Measurements from ENCODE around the gene DSP.

Gene DSP

GRCh38 chr6:7590918-7591302, 49.4 kb downstream of the DSP start:
- DNase-seq (ENCODE audit: insufficient read length, low spot score): no peak
- no peak for FAIRE-seq

- DNase-seq (ENCODE audit: insufficient read length, low spot score) (no peak), FAIRE-seq (peak; percentile 16)
Measured at GRCh38 chr6:7591770-7592169, 50.3 kb downstream of the DSP start.

- FAIRE-seq: no peak
- DNase-seq (ENCODE audit: insufficient read length, low spot score): no peak
Measured at GRCh38 chr6:7593229-7593628, 51.8 kb downstream of the DSP start.

GRCh38 chr6:7594579-7595125, 53.2 kb downstream of the DSP start:
- FAIRE-seq (no peak), DNase-seq (ENCODE audit: insufficient read length, low spot score) (no peak)

- FAIRE-seq: no peak
- DNase-seq (ENCODE audit: insufficient read length, low spot score): no peak
Measured at GRCh38 chr6:7604003-7604402, 62.5 kb downstream of the DSP start.

GRCh38 chr6:7604506-7604905, 63.0 kb downstream of the DSP start:
- FAIRE-seq: no peak
- DNase-seq (ENCODE audit: insufficient read length, low spot score): no peak

- FAIRE-seq (no peak), DNase-seq (ENCODE audit: insufficient read length, low spot score) (peak; percentile 51)
Measured at GRCh38 chr6:7615611-7616383, 74.3 kb downstream of the DSP start.

- DNase-seq (ENCODE audit: insufficient read length, low spot score) (peak; percentile 64), FAIRE-seq (no peak)
Measured at GRCh38 chr6:7617801-7618764, 76.6 kb downstream of the DSP start.

GRCh38 chr6:7621761-7622160, 80.3 kb downstream of the DSP start:
- no peak for FAIRE-seq
- DNase-seq (ENCODE audit: insufficient read length, low spot score): no peak

GRCh38 chr6:7624796-7625710, 83.6 kb downstream of the DSP start:
- no peak for DNase-seq (ENCODE audit: insufficient read length, low spot score)

GRCh38 chr6:7628479-7628878, 87.0 kb downstream of the DSP start:
- DNase-seq (ENCODE audit: insufficient read length, low spot score): no peak

More at GRCh38 chr6:7624796-7625710, 83.6 kb downstream of the DSP start:
- FAIRE-seq: no peak

GRCh38 chr6:7628909-7629308, 87.4 kb downstream of the DSP start:
- DNase-seq (ENCODE audit: insufficient read length, low spot score): no peak
- no peak for FAIRE-seq

More at GRCh38 chr6:7628479-7628878, 87.0 kb downstream of the DSP start:
- FAIRE-seq: no peak

- DNase-seq (ENCODE audit: insufficient read length, low spot score) (no peak), FAIRE-seq (no peak)
Measured at GRCh38 chr6:7629321-7629720, 87.8 kb downstream of the DSP start.

- FAIRE-seq (no peak), DNase-seq (ENCODE audit: insufficient read length, low spot score) (no peak)
Measured at GRCh38 chr6:7630792-7631191, 89.3 kb downstream of the DSP start.

GRCh38 chr6:7631466-7631865, 90.0 kb downstream of the DSP start:
- DNase-seq (ENCODE audit: insufficient read length, low spot score): no peak
- FAIRE-seq: no peak

- FAIRE-seq: no peak
- no peak for DNase-seq (ENCODE audit: insufficient read length, low spot score)
Measured at GRCh38 chr6:7632501-7633290, 91.2 kb downstream of the DSP start.

- DNase-seq (ENCODE audit: insufficient read length, low spot score) (no peak), FAIRE-seq (no peak)
Measured at GRCh38 chr6:7633361-7633760, 91.9 kb downstream of the DSP start.

- FAIRE-seq (peak; percentile 20), DNase-seq (ENCODE audit: insufficient read length, low spot score) (no peak)
Measured at GRCh38 chr6:7636151-7636550, 94.7 kb downstream of the DSP start.
